GM21528 (cell line): ENCODE measurements around the gene COL19A1.

Source experiments
- ATAC-seq: cut with Tn5 transposase; IDR thresholded peaks from one replicate; pipeline ENCODE4 v1.9.1; 2021; ENCODE audit warnings: mild to moderate bottlenecking, moderate library complexity; ENCODE audit not compliant: unreplicated experiment, low FRiP score

Gene COL19A1

DNA sequence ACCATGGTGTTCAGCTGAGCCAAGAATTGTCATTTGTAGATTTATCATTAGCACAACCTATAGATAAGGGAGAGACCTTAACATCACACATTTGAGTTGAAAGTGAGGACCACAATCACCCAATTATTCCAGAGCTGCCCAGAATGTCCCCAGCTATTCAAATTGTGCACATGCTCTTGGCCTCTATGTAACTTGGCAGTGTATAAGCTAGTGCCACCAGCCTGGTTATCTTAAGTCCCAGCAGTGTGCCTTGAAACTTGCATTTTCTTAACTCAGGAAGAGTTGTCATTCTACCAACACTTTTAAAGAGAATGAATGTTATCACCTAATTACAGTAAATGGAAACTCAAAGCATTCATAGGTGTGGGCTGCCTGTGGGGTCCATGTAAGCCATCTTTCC is 245.4 kb downstream of the COL19A1 start:
- no peak for ATAC-seq

- no peak for ATAC-seq
Observed at GRCh38 chr6:70112716-70113115, 246.4 kb downstream of the COL19A1 start.

DNA sequence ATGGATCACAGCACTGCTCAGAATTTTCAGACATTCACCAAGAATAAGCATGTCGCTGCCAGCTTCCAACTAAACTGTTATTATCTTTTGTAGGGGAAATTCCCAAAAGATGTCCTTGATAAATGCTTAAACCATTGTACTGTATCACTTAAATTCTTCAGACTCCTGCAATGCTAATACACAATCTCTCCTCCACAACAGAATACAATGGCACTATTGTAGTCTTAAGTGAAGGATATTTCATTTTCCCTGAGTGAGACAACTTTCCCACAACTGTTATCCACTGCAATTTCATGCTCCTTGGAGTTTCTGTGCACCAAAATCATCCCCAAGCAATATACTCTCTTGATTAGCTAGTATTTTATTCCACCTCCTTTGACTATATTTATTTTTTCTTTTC is 246.8 kb downstream of the COL19A1 start:
- ATAC-seq = no peak

GRCh38 chr6:70118670-70119069 is 252.3 kb downstream of the COL19A1 start:
- no peak for ATAC-seq

GRCh38 chr6:70119218-70119835 is 253.0 kb downstream of the COL19A1 start:
- no peak for ATAC-seq

DNA sequence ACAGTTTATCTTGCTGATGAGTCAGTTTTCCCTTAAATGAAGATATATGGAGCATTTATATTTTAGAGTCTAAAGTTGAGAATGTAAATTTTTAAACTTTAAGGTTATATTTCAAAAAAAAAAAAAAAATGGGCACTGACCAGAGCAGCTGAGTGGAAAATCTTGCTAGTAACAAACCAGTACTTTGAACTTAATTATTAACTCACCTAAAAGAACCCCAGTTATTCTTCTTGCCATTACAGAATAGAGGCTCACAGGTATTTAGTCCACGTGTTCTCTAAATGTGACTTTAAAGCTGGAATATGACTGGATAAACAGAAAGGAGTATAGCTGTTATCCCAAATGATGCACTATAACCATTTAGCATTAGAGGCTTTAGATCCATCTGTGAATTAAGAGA is 258.1 kb downstream of the COL19A1 start:
- ATAC-seq = no peak

GRCh38 chr6:70124882-70125545 is 258.7 kb downstream of the COL19A1 start:
- no peak for ATAC-seq

DNA sequence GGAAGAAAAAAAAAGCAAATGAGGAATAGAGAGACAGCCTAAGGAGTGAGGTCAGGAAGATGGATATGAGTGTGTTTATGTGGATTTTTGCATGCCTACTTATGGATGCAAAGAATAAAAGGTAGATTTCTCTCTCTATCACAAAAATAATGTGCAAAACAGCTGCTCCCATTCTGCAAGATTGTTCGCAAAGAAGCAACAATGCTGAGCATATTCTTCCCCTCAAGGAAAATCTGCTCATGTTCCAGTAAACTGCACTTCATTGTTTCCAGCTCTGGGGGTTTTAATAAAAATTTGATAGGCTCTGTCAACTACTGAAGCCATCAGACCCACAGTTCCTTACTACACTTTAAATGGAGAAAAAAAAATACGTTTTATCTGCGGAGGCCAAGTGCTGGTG is 259.2 kb downstream of the COL19A1 start:
- no peak for ATAC-seq

DNA sequence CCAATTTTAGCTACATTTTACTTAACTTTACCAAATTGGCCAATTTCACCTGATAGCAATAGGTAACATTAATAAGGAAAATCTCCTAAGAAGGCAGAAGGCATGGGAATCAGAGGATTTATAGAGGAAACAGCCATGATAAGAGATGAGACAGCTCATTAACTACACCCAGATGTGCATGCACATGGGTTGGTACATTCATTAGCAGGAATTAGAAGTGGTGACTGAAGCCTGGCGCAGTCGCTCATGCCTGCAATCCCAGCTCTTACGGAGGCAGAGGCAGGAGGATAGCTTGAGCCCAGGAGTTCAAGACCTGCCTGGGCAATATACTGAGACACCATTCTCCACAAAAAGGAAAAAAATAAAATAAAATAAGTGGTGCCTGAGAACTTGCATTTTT is 263.0 kb downstream of the COL19A1 start:
- no peak for ATAC-seq

GRCh38 chr6:70130865-70131264 is 264.5 kb downstream of the COL19A1 start:
- ATAC-seq = peak; percentile 12

- ATAC-seq = peak; percentile 87
Observed at GRCh38 chr6:70131528-70131927, 265.2 kb downstream of the COL19A1 start.

- ATAC-seq = no peak
Observed at GRCh38 chr6:70133246-70133645, 266.9 kb downstream of the COL19A1 start.

GRCh38 chr6:70134542-70134941 is 268.2 kb downstream of the COL19A1 start:
- ATAC-seq = no peak

DNA sequence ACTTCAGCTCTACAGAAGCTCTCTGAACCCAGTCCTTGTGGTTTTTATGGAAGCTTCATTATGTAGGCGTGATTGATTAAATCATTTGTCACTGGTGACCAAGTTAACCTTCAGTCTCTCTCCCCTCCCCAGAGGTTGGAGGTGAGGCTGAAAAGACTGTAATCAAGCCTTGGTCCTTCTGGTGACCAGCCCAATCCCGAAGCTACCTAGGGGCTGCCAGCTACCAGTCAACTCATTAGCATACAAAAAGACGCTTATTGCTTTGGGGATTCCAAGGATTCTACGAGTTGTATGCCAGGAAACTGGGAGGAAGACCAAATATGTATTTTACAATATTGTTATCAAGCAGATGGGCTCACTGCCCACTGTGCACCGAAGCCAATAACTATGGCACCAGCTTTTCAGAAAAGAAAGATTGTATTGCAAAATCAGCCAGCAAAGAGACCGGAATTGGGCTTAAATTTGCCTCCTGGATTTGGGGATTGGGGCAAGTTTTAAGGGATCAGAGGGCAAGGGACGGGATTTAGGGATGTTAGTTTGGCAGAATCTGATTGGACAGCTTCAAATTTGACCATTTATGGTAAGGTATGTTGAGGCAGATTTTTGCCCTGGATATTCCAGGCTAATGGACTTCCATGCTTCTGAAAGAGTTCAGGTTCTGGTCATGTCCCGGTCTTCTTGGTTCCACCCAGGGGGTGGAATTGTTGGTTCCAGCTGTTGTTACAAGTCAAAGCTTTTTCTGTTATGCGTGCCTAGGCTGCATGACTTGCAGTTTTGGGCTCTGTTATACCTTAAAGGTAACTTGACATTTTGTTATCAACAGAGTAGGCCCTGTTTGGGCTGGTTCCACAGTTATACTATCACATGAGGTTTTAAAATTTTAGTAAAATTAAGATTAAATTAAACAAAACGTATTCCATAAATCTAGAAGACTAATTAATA is 269.1 kb downstream of the COL19A1 start:
- ATAC-seq = no peak

- ATAC-seq = no peak
Observed at GRCh38 chr6:70136996-70137395, 270.6 kb downstream of the COL19A1 start.

- ATAC-seq = no peak
Observed at GRCh38 chr6:70140496-70140895, 274.1 kb downstream of the COL19A1 start.

DNA sequence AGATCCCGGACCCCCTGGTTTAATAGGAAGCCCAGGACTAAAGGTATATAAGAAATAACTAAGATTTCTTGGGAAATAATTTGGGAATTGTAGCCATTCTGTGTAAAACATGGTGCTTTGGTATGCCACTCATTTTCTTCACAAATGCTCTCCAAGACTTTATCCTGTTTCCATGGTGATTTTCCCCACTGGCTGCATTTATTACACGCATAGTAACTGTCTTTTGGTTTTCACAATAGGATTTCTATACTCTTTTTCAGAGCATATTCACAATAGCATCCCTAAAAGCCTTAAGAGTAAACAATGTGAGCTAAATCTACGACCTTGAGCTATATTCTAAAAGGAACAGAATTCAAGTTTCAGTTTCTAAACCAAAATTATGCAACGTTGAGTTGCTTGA is 275.7 kb downstream of the COL19A1 start:
- ATAC-seq = no peak

DNA sequence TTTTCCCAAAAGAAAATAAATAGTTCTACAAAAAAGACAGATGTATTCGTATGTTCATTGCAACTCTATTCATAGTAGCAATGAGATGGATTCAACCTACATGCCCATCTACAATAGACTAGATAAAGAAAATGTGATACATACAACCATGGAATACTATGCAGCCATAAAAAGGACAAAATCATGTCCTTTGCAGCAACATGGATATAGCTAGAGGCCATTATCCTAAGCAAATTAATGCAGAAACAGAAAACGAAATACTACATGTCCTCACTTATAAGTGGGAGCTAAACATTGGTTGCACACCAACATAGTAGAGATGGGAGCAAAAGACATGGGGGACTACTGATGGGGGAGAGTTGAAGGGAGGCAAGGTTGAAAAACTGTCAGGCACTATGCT is 278.8 kb downstream of the COL19A1 start:
- ATAC-seq = no peak

- no peak for ATAC-seq
Observed at GRCh38 chr6:70149209-70149788, 282.9 kb downstream of the COL19A1 start.

DNA sequence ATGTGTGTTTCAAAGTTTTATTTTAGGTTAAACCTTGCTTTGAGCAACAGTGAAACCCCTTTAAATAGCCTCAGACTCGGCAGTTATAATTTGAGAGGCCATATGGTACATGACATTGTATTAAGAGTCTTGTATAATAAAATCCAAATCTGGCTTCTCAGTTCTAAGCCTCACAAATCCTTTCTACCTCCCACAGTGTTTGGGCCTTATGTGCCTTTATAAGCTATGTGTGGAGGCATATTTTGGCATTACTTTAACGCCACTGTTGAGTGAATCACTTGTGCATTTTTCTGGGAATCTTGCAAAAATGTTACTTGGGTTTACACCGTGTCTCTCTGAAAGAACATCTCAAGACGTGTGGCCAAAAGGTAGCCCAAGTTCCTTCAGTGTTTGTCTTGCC is 284.2 kb downstream of the COL19A1 start:
- ATAC-seq = no peak

DNA sequence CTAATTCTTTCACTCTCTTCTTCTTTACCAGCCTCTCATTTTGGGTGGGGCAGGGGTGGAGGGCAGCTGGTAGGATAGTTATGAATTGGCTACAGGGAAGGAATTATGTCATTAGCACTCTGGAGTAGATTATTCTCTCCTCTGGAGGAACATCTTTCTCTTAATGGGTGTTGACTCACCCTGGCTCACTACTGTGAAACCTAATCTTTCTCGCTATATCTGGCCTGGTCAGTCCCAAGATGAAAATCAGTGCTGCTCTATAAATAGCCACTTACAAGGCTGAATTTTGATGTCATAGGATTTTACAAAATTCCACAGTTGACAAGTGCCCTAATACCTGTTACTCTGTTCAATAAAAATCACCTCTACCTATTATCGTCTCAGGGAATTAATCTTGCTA is 285.3 kb downstream of the COL19A1 start:
- ATAC-seq = no peak
